ENCODE data around the gene TEX14. TPM values are rescaled to one million over a fixed set of nuclear protein-coding genes. Genes with fewer than 3 reads are reported as not detected.

Gene TEX14
- total RNA-seq, 1 experiment from 2014 or later, result 0.89 TPM

DNA sequence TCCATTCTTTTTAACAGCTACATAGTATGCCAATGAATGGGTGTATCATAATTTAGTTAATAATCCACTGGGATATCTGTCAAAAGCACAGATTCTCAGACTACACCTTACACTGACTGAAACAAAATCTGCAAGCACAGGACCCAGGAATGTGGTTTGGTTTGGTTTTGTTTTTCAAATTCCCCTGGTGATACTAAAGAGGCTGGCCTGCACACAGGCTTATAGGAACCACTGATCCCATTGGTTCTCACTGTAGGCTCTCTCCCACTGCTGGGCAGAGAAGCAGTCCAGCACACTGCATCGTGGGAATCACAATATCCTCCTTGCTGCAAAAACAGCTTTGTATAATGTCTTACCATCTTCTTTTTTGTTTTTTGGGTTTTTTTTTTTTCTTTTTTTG is 67.1 kb downstream of the TEX14 start:
- H3K4me3 ChIP-seq (replicated peaks in 1 of 2; ENCODE audit: low read depth in 1 of 2, low read length in 2 of 2), result no peak overlapping the region
- POLR2A ChIA-PET, result interaction anchor here (1.0 to 1.6 kb wide), 2 partner anchors 49 to 54 kb away, joined by 3 to 5 read pairs; no protein-coding TSS in a partner anchor
- no peak overlapping the region for H3K9ac ChIP-seq (ENCODE audit: low read length)
- ATAC-seq, result no peak
- no peaks in the 10 kb centered on the region for H3K9me3 ChIP-seq (ENCODE audit: control insufficient read depth in 1 of 2, insufficient read depth in 1 of 2, low read depth in 1 of 2, low read length in 2 of 2)
- no peak overlapping the region for H3K4me2 ChIP-seq (ENCODE audit: low read length)
- H3K4me1 ChIP-seq (ENCODE audit: control insufficient read depth in 1 of 2, insufficient read depth in 2 of 2, low read length in 2 of 2), result no peaks in the 10 kb centered on the region
- H2AFZ ChIP-seq (ENCODE audit: low read depth, low read length, poor library complexity, severe bottlenecking), result no peak overlapping the region
- BruUV-seq (replicated peaks), result no TSS peak
- H3K27me3 ChIP-seq (ENCODE audit: insufficient read depth, low read length), result no peaks in the 10 kb centered on the region
- DNase-seq (ENCODE audit: low read depth, low spot score), result no peak
- H3K9me2 ChIP-seq (ENCODE audit: insufficient read depth), result no peaks in the 10 kb centered on the region
- intact Hi-C loops (cut with micrococcal nuclease), result no loop called here
- no peaks in the 10 kb centered on the region for H4K20me1 ChIP-seq (ENCODE audit: insufficient read depth)
- no peak for TF ChIP-seq RAD21 (IDR thresholded peaks at IDR 0.05; ENCODE audit: low read depth)
- TF ChIP-seq TCF7L2 (IDR thresholded peaks at IDR 0.05; ENCODE audit: borderline replicate concordance, extremely low read depth, insufficient read depth, insufficient read length), result no peak
- no peak for TF ChIP-seq EGR1 (IDR thresholded peaks at IDR 0.05; ENCODE audit: low read depth)
- TF ChIP-seq ELF1 (IDR thresholded peaks at IDR 0.05; ENCODE audit: borderline replicate concordance, low read depth), result no peak
- TF ChIP-seq, protein P1, sequence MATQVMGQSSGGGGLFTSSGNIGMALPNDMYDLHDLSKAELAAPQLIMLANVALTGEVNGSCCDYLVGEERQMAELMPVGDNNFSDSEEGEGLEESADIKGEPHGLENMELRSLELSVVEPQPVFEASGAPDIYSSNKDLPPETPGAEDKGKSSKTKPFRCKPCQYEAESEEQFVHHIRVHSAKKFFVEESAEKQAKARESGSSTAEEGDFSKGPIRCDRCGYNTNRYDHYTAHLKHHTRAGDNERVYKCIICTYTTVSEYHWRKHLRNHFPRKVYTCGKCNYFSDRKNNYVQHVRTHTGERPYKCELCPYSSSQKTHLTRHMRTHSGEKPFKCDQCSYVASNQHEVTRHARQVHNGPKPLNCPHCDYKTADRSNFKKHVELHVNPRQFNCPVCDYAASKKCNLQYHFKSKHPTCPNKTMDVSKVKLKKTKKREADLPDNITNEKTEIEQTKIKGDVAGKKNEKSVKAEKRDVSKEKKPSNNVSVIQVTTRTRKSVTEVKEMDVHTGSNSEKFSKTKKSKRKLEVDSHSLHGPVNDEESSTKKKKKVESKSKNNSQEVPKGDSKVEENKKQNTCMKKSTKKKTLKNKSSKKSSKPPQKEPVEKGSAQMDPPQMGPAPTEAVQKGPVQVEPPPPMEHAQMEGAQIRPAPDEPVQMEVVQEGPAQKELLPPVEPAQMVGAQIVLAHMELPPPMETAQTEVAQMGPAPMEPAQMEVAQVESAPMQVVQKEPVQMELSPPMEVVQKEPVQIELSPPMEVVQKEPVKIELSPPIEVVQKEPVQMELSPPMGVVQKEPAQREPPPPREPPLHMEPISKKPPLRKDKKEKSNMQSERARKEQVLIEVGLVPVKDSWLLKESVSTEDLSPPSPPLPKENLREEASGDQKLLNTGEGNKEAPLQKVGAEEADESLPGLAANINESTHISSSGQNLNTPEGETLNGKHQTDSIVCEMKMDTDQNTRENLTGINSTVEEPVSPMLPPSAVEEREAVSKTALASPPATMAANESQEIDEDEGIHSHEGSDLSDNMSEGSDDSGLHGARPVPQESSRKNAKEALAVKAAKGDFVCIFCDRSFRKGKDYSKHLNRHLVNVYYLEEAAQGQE (IDR thresholded peaks at IDR 0.05; ENCODE audit: low read depth), result no peak
- TF ChIP-seq ZFX (IDR thresholded peaks at IDR 0.05), result no peak
- TF ChIP-seq EZH2phosphoT487 (IDR thresholded peaks at IDR 0.05; ENCODE audit: borderline replicate concordance), result no peak
- TF ChIP-seq SRF (IDR thresholded peaks at IDR 0.05; ENCODE audit: low read depth), result no peak
- no peak for TF ChIP-seq CBX3 (IDR thresholded peaks at IDR 0.05; ENCODE audit: low read depth)
- TF ChIP-seq, protein P2, sequence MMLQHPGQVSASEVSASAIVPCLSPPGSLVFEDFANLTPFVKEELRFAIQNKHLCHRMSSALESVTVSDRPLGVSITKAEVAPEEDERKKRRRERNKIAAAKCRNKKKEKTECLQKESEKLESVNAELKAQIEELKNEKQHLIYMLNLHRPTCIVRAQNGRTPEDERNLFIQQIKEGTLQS (IDR thresholded peaks at IDR 0.05), result no peak
- TF ChIP-seq, protein P3, sequence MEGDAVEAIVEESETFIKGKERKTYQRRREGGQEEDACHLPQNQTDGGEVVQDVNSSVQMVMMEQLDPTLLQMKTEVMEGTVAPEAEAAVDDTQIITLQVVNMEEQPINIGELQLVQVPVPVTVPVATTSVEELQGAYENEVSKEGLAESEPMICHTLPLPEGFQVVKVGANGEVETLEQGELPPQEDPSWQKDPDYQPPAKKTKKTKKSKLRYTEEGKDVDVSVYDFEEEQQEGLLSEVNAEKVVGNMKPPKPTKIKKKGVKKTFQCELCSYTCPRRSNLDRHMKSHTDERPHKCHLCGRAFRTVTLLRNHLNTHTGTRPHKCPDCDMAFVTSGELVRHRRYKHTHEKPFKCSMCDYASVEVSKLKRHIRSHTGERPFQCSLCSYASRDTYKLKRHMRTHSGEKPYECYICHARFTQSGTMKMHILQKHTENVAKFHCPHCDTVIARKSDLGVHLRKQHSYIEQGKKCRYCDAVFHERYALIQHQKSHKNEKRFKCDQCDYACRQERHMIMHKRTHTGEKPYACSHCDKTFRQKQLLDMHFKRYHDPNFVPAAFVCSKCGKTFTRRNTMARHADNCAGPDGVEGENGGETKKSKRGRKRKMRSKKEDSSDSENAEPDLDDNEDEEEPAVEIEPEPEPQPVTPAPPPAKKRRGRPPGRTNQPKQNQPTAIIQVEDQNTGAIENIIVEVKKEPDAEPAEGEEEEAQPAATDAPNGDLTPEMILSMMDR (IDR thresholded peaks at IDR 0.05 in 2 of 3, conservative IDR thresholded peaks at IDR 0.05 in 1 of 3; ENCODE audit: borderline replicate concordance in 1 of 3, insufficient read depth in 1 of 3, low read depth in 2 of 3, low read length in 2 of 3), result no peak
- no peak for TF ChIP-seq EZH2 (IDR thresholded peaks at IDR 0.05)
- TF ChIP-seq CEBPB (IDR thresholded peaks at IDR 0.05; ENCODE audit: low read depth), result no peak
- no peak for TF ChIP-seq SIN3A (IDR thresholded peaks at IDR 0.05; ENCODE audit: low read depth)
- TF ChIP-seq ZNF274 (IDR thresholded peaks at IDR 0.05; ENCODE audit: low read depth, low read length), result no peak
- no peak for TF ChIP-seq POLR2A (IDR thresholded peaks at IDR 0.05; ENCODE audit: borderline replicate concordance, extremely low read depth, insufficient read depth, insufficient read length)
- TF ChIP-seq FOSL1 (IDR thresholded peaks at IDR 0.05; ENCODE audit: low read depth), result no peak
- no peak for TF ChIP-seq YY1 (IDR thresholded peaks at IDR 0.05; ENCODE audit: extremely low read depth, insufficient replicate concordance, low read depth, low read length)
- H3K79me2 ChIP-seq (ENCODE audit: insufficient read depth, low read length), result no peaks in the 10 kb centered on the region
- no peak overlapping the region for H3K27ac ChIP-seq (ENCODE audit: low read depth, low read length)
- H3K36me3 ChIP-seq (ENCODE audit: control insufficient read depth in 1 of 2, insufficient read depth in 2 of 2, low read length in 2 of 2), result no peaks in the 10 kb centered on the region
- RAD21 ChIA-PET (ENCODE audit: low non-redundant PET in 1 of 2, low total read pairs in 2 of 2, uncharacterized antibody in 2 of 2, unreplicated experiment in 2 of 2), result no interaction called here
- CTCF ChIA-PET, result no interaction called here
